BLaER1 treated with 17β-estradiol and CSF1 and Interleukin-3, amounts not matched to agents 10 nM and 100 nM (cell line): ENCODE measurements around the gene CGREF1.

Experiments used
- H3K27ac ChIP-seq, 11 experiments: shearing (Covaris generic); formaldehyde crosslinking; 2 replicates each; pipeline ENCODE4 v1.8.1; 2022
- H3K27me3 ChIP-seq, 11 experiments: shearing (Covaris generic); formaldehyde crosslinking; 2 replicates each; pipeline ENCODE4 v1.8.1; 2022
- H3K36me3 ChIP-seq, 11 experiments: shearing (Covaris generic); formaldehyde crosslinking; 2 replicates each; pipeline ENCODE4 v1.8.1; 2022
- H3K4me1 ChIP-seq, 10 experiments: shearing (Covaris generic); formaldehyde crosslinking; 2 replicates each; pipeline ENCODE4 v1.8.1; 2022
- H3K4me2 ChIP-seq, 11 experiments: shearing (Covaris generic); formaldehyde crosslinking; 2 replicates each; pipeline ENCODE4 v1.8.1; 2022
- H3K4me3 ChIP-seq, 10 experiments: shearing (Covaris generic); formaldehyde crosslinking; 2 replicates each; pipeline ENCODE4 v1.8.1; 2022
- H3K9ac ChIP-seq, 11 experiments: shearing (Covaris generic); formaldehyde crosslinking; 2 replicates each; pipeline ENCODE4 v1.8.1; 2022
- H3K9me3 ChIP-seq, 11 experiments: shearing (Covaris generic); formaldehyde crosslinking; replicated peaks in 1 of 11; 2 replicates each; pipeline ENCODE4 v1.8.1; 2022
- H4K20me1 ChIP-seq, 11 experiments: shearing (Covaris generic); formaldehyde crosslinking; 2 replicates each; pipeline ENCODE4 v1.8.1; 2022
- Cebpa-rat ChIP-seq, 11 experiments: shearing (Covaris generic); IDR thresholded peaks; 2 replicates each; pipeline ENCODE4 v1.8.1; 2022

CGREF1 gene

DNA sequence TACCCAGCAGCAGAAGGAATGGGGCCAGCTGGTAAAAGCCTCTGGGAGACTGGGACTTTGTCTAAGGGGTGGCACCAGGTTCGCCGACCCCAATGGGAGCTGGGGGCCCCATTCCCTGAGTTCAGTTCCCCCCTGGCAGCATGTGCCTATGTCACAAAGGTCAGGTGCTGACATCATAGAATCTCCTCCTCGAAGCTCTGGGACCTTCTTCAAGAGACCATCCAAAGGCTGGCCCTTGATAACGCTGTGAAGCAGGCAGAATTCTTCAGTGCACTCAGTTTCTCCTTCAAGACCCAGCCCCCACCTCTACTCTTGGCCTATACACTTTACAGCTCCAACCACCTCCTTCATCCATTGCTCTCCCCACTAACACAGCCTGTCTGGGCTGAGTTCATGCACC, 20.4 kb upstream of the CGREF1 start, which contains the start of gene PRR30:
TSS of gene PRR30 (minus strand) at position 101 of the 400 bp plus-strand sequence. CDS start 1,081 bp downstream, outside the sequence.
- H3K9ac ChIP-seq: no peak within 1 kb of the TSS
- no peak within 1 kb of the TSS for H3K4me2 ChIP-seq
- H3K36me3 ChIP-seq: no peaks in the 10 kb centered on the region
- H4K20me1 ChIP-seq: no peaks in the 10 kb centered on the region
- no peaks in the 10 kb centered on the region for H3K27me3 ChIP-seq
- H3K27ac ChIP-seq: no peak within 1 kb of the TSS
- peaks cover 8 to 14% (median 13%) of the 10 kb centered on the region in 10 experiments for H3K4me1 ChIP-seq
- TF ChIP-seq Cebpa-rat (IDR thresholded peaks at IDR 0.05): no peak
- no peaks in the 10 kb centered on the region for H3K9me3 ChIP-seq
- H3K4me3 ChIP-seq: no peak within 1 kb of the TSS

DNA sequence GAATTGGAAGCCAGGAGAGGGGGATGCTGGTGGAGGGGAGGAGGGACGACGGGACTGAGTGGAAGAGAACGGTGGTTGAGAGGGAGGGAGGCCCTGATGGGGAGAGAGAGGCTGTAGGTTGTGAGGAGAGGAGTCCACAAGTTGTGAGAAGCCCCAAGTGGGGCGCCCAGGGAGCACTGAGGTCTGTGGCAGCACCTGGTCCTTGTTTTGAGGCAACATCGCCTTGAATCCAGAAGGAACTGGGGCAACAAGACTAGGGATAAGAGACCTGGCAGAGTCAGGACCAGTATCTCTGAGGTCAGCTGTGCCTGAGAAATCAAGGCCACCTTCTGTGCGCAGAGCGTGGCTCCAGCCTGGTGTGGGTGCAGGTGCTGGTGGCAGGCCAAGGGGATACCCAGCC, 19.2 kb upstream of the CGREF1 start:
- H3K4me1 ChIP-seq: peaks cover 14 to 20% (median 19%) of the 10 kb centered on the region in 10 experiments
- H4K20me1 ChIP-seq: peaks cover 5 to 11% (median 7%) of the 10 kb centered on the region in 11 experiments; a peak in 19 of 22 replicates
- H3K36me3 ChIP-seq: peaks cover 0 to 4% (median under 1%) of the 10 kb centered on the region in 11 experiments; a peak in 12 of 22 replicates
- no peak overlapping the region for H3K4me3 ChIP-seq
- H3K4me2 ChIP-seq: no peak overlapping the region
- H3K9me3 ChIP-seq: no peaks in the 10 kb centered on the region
- no peaks in the 10 kb centered on the region for H3K27me3 ChIP-seq
- no peak for TF ChIP-seq Cebpa-rat (IDR thresholded peaks at IDR 0.05)
- H3K27ac ChIP-seq: no peak overlapping the region
- H3K9ac ChIP-seq: no peak overlapping the region

DNA sequence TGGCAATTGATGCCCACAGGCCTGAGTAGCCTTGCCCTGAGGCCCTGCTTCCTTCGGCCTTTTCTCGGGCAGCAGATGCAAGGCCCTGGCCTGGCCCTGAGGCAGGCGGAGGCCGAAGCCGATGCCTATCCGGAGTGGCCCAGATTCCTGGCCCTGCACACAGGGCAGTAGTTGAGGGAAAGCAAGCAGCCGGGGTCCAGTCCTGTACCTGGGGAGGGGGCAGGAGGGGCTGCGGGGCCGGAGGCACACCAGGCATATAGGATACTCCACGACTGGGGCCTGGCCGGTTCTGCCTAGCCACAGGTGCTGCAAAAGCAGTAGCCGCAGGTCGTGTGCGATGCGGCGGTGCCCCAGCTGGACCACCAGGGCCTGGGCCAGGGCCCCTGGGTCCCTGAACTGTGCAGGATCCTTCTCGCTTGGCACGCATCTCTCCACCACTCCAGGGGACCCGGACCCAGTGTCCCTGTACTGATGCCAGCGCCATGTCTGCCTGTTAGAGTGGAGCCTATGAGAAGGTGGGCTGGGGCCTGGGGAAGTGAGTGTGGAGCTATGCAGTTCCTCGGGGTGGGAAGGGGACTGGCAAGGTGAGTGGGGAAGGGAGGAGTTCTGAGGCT, 18.5 kb upstream of the CGREF1 start:
- H3K27ac ChIP-seq: no peak overlapping the region
- no peak overlapping the region for H3K4me3 ChIP-seq
- peaks cover 12 to 18% (median 14%) of the 10 kb centered on the region in 11 experiments; a peak in 20 of 22 replicates for H4K20me1 ChIP-seq
- peaks cover 21 to 27% (median 25%) of the 10 kb centered on the region in 10 experiments for H3K4me1 ChIP-seq
- peaks cover 6 to 11% (median 8%) of the 10 kb centered on the region in 11 experiments; a peak in 21 of 22 replicates for H3K36me3 ChIP-seq
- TF ChIP-seq Cebpa-rat (IDR thresholded peaks at IDR 0.05): no peak
- H3K4me2 ChIP-seq: no peak overlapping the region
- no peaks in the 10 kb centered on the region for H3K9me3 ChIP-seq
- no peak overlapping the region for H3K9ac ChIP-seq
- no peaks in the 10 kb centered on the region for H3K27me3 ChIP-seq

DNA sequence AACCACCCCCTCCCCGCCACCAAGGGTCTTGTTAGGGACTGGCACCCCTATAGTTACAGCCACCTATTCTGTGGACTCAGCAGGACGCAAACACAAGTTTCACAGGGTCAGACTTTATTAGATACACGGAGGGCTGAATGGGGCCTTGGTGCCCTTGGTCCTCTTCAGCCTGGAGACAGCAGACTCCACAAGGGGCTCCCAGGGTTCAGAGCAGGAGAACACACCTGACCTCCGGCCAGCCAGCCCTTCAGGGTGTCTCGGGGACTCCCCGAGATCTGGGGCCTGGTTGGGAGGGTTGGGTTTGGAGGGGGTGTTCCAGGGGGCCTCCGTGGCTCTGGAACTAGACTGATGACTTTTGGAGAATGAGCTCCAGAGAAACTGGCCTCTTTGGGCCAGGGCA, 17.8 kb upstream of the CGREF1 start:
- H4K20me1 ChIP-seq: peaks cover 19 to 24% (median 20%) of the 10 kb centered on the region in 11 experiments; a peak in 21 of 22 replicates
- H3K4me1 ChIP-seq: peaks cover 22 to 32% (median 26%) of the 10 kb centered on the region in 10 experiments
- H3K4me2 ChIP-seq: no peak overlapping the region
- no peaks in the 10 kb centered on the region for H3K27me3 ChIP-seq
- peaks cover 12 to 17% (median 14%) of the 10 kb centered on the region in 11 experiments for H3K36me3 ChIP-seq
- H3K9me3 ChIP-seq: no peaks in the 10 kb centered on the region
- no peak for TF ChIP-seq Cebpa-rat (IDR thresholded peaks at IDR 0.05)
- no peak overlapping the region for H3K4me3 ChIP-seq
- no peak overlapping the region for H3K9ac ChIP-seq
- H3K27ac ChIP-seq: no peak overlapping the region

DNA sequence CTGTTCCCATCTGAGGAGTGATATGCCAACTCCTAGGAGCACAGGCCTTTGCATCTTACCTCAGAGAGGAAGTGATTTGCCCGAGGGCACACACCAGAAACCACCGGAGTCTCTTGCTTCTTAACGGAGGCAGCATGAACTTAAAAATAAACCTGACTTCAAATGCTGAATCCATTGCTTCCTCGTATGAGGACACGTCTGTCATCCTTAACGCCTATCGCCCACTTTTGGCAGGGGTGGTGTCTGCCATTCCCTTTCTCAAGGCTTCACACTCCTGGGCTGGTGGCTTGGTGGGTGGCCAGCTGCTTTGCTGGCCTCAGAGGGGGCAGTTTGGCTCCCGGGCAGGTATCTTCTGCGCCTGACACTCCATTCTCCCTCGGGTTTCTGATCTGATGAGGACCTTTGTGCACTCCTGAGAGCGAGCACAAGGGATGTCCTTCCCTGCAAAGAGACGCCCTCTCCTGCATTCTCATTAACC, 16.6 kb upstream of the CGREF1 start:
- Histone ChIP-seq H3K36me3 (peaks cover 25 to 30% (median 27%) of the 10 kb centered on the region in 11 experiments), H3K4me2 (peak overlapping the region; percentile 48 to 81 (median 70)), H3K4me1 (peaks cover 22 to 32% (median 26%) of the 10 kb centered on the region in 10 experiments), H3K27me3 (no peaks in the 10 kb centered on the region), H3K27ac (peak overlapping the region in 10 of 11 experiments; percentile 83 to 94 (median 88); a peak in 19 of 22 replicates), H3K9me3 (no peaks in the 10 kb centered on the region), H3K9ac (peak overlapping the region in 5 of 11 experiments; percentile 5 to 96 (median 22); a peak in 3 of 22 replicates), H4K20me1 (peaks cover 23 to 37% (median 32%) of the 10 kb centered on the region in 11 experiments; a peak in 21 of 22 replicates), H3K4me3 (no peak overlapping the region; a peak in 1 of 20 replicates)
- no peak for TF ChIP-seq Cebpa-rat (IDR thresholded peaks at IDR 0.05)

DNA sequence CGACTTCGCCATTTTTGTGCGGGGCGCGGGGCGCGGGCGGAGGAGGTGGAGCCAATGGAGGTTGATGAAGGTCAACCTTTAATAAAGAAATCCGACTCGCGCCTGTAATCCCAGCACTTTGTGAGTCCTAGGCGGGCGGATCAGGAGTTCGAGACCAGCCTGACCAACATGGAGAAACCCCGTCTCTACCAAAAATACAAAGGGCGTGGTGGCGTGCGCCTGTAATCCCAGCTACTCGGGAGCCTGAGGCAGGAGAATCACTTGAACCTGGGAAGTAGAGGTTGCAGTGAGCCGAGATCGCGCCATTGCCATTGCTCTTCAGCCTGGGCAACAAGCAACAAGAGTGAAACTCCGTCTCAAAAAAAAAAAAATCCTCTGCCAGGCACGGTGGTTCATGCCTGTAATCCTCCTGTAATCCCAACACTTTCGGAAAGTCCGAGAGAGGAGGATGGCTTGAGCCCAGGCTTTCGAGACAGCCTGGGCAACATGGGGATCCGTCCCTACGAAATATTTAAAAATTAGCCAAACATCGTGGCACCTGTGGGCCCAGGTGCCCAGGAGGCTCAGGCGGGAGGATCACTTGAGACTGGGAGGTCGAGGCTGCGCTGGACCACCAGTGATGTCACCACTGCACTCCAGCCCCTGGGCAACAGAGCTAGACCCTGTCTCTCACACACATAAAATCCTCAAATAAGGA, 16.0 kb upstream of the CGREF1 start:
- Histone ChIP-seq H3K9ac (peak overlapping the region in 9 of 11 experiments; percentile 1 to 96 (median 91); a peak in 12 of 22 replicates), H3K27me3 (no peaks in the 10 kb centered on the region), H3K9me3 (no peaks in the 10 kb centered on the region), H3K27ac (peak overlapping the region; percentile 18 to 94 (median 88); a peak in 21 of 22 replicates), H3K4me3 (peak overlapping the region; percentile 85 to 100 (median 95); a peak in 16 of 20 replicates), H3K4me1 (peaks cover 22 to 32% (median 26%) of the 10 kb centered on the region in 10 experiments), H3K4me2 (peak overlapping the region; percentile 48 to 81 (median 70)), H3K36me3 (peaks cover 31 to 36% (median 33%) of the 10 kb centered on the region in 11 experiments), H4K20me1 (peaks cover 23 to 40% (median 38%) of the 10 kb centered on the region in 11 experiments; a peak in 21 of 22 replicates)
- TF ChIP-seq Cebpa-rat (IDR thresholded peaks at IDR 0.05): no peak

DNA sequence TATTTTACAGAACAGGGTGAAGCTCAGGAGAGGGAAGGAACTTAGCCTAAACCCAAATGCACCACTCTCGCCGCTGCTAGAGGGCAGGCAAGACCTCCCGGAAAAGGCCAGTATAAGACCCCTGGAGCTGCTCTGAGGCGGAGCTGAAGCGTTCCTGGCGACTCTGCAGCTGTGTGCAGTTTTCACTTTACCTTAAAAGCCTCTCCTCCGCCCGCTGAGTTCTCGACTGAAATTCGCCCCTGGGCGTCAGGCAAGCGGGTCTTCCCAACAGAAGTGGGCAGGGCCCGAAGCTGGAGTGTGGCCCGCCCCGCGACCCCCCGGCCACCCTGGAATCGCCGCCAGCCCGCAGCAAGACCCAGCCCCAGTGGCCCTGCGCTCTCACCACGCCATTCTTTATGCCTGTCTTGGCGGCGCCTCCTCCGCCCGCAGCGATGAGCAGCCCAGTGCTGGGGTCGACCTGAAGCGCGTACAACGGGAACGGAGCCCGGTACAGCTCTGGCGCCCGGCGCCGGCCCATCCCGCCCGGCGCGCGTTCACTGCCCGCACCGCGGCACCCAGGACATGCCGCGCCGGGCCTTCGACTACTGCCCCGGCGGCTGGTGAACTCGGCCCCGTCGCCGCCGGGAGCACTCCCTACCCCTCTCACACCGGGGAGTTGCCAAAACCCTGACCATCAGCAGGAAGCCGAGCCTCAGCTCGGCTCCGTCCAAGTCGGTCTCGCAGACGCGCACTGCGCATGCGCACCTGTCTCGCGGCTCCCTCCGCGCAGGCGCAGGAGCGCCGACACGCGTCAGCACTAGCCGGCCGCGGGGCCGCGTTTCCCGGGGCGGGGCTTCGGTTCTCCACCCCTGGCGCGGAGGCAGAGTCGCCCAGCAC, 15.2 kb upstream of the CGREF1 start, which contains the start of gene PREB:
TSS of gene PREB (minus strand) at position 732 of the 876 bp plus-strand sequence. CDS start at position 517, 215 bp downstream.
- Histone ChIP-seq H3K27me3 (no peaks in the 10 kb centered on the region), H3K9me3 (no peaks in the 10 kb centered on the region), H3K4me1 (peaks cover 22 to 32% (median 26%) of the 10 kb centered on the region in 10 experiments), H3K4me3 (peak within 1 kb of the TSS; percentile 85 to 100 (median 95)), H4K20me1 (peaks cover 23 to 48% (median 45%) of the 10 kb centered on the region in 11 experiments; a peak in 21 of 22 replicates), H3K9ac (peak within 1 kb of the TSS; percentile 86 to 98 (median 92)), H3K36me3 (peaks cover 38 to 43% (median 40%) of the 10 kb centered on the region in 11 experiments), H3K27ac (peak within 1 kb of the TSS; percentile 81 to 94 (median 88)), H3K4me2 (peak within 1 kb of the TSS; percentile 80 to 97 (median 91))
- TF ChIP-seq Cebpa-rat (IDR thresholded peaks at IDR 0.05): no peak
